Measurements from ENCODE around the gene SBNO2. TPM values are rescaled to one million over a fixed set of nuclear protein-coding genes. Genes with fewer than 3 reads are reported as not detected.
A peak's percentile ranks its signal among the peaks of the same experiment; 100 is the strongest.

Gene SBNO2
- total and polyA plus RNA-seq, 9 of the 15 experiments (the other 6 are each of a cell fraction or from before 2014, with no cell fraction given): 0.01 to 46.2 (median 6.7) TPM

DNA sequence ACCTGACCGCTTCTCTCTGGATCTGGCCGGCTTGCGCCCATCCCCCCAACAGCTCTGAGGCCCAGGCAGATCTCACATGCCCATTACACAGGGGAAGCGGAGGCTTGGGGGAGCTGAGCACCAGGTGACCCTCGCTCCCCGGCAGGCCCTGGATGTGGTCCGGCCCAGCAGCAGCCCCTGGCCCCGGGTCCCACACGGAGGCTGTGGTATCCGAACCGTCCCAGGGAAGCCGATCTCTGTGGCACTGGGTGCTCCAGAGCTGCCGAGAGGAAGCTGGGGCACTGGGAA, 27.7 kb downstream of the SBNO2 start:
- in situ Hi-C loops (cut with MboI): no loop called here
- Histone ChIP-seq H3K9me3 (replicated peaks; ENCODE audit: control insufficient read depth, insufficient read depth, low read depth, low read length) (no peaks in the 10 kb centered on the region), H3K27me3 (ENCODE audit: control insufficient read depth in 2 of 2, insufficient read depth in 2 of 2, low read length in 2 of 2) (no peaks in the 10 kb centered on the region), H3K36me3 (ENCODE audit: control insufficient read depth, insufficient read depth, low read length) (peaks cover 39% of the 10 kb centered on the region; the same call in 2 of the 3 replicates), H2AFZ (ENCODE audit: low read depth, low read length) (no peak overlapping the region), H3K4me2 (ENCODE audit: insufficient read depth, low read length) (no peak overlapping the region), H3K27ac (ENCODE audit: extremely low read depth, low read depth, low read length) (no peak overlapping the region), H3K9me1 (ENCODE audit: control insufficient read depth, insufficient read depth, low read length) (no peaks in the 10 kb centered on the region), H3K79me2 (ENCODE audit: control insufficient read depth, insufficient read depth, low read length) (no peaks in the 10 kb centered on the region), H3K4me1 (replicated peaks in 1 of 2; ENCODE audit: control insufficient read depth in 2 of 2, insufficient read depth in 2 of 2, low read length in 2 of 2) (peaks cover 0 to 60% of the 10 kb centered on the region in 2 experiments; a peak in 2 of 5 replicates), H3K4me3 (no peak overlapping the region), H4K20me1 (replicated peaks; ENCODE audit: control insufficient read depth, insufficient read depth, low read length) (no peaks in the 10 kb centered on the region), H3K9ac (ENCODE audit: insufficient read depth in 1 of 2, low read depth in 2 of 2, low read length in 2 of 2) (no peak overlapping the region; a peak in 1 of 4 replicates)
- CTCF ChIA-PET (ENCODE audit: low intra/inter-chr PET ratio): no interaction called here
- ATAC-seq (peak; percentile 37; the same call in 1 of the 3 replicates), FAIRE-seq (no peak), DNase-seq (ENCODE audit: extremely low read depth in 1 of 4, low spot score in 3 of 4) (no peak)
- POLR2A ChIA-PET: interaction anchor here (1.7 kb wide), 1 partner anchor 15 kb away, joined by 4 read pairs; no protein-coding TSS in a partner anchor
- WGBS (ENCODE audit: insufficient coverage, low coverage, missing lambda C conversion rate): 94% methylated on average over 9 of the region's 13 CpGs
- no TSS peak for BruUV-seq (replicated peaks)
- intact Hi-C loops (cut with micrococcal nuclease): no loop called here
- TF ChIP-seq, protein P1, sequence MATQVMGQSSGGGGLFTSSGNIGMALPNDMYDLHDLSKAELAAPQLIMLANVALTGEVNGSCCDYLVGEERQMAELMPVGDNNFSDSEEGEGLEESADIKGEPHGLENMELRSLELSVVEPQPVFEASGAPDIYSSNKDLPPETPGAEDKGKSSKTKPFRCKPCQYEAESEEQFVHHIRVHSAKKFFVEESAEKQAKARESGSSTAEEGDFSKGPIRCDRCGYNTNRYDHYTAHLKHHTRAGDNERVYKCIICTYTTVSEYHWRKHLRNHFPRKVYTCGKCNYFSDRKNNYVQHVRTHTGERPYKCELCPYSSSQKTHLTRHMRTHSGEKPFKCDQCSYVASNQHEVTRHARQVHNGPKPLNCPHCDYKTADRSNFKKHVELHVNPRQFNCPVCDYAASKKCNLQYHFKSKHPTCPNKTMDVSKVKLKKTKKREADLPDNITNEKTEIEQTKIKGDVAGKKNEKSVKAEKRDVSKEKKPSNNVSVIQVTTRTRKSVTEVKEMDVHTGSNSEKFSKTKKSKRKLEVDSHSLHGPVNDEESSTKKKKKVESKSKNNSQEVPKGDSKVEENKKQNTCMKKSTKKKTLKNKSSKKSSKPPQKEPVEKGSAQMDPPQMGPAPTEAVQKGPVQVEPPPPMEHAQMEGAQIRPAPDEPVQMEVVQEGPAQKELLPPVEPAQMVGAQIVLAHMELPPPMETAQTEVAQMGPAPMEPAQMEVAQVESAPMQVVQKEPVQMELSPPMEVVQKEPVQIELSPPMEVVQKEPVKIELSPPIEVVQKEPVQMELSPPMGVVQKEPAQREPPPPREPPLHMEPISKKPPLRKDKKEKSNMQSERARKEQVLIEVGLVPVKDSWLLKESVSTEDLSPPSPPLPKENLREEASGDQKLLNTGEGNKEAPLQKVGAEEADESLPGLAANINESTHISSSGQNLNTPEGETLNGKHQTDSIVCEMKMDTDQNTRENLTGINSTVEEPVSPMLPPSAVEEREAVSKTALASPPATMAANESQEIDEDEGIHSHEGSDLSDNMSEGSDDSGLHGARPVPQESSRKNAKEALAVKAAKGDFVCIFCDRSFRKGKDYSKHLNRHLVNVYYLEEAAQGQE (IDR thresholded peaks at IDR 0.05; ENCODE audit: borderline replicate concordance): peak; percentile 71
- TF ChIP-seq, protein P1 (CRISPR knock-in tag; IDR thresholded peaks at IDR 0.05; ENCODE audit: low read depth): no peak
- no peak for TF ChIP-seq L3MBTL2 (IDR thresholded peaks at IDR 0.05)
